ENCODE measurements around the gene RELL2. TPM values are rescaled to one million over a fixed set of nuclear protein-coding genes. Genes with fewer than 3 reads are reported as not detected.

RELL2 gene
- total RNA-seq, result 1.2 TPM

GRCh38 chr5:141636413-141637122 is at the start of gene RELL2, which contains the start of gene HDAC3:
Gene RELL2, plus strand, starts transcription at chr5:141636997. Its CDS starts 1,229 bp downstream, at chr5:141638226.
Gene HDAC3, minus strand, starts transcription at chr5:141636849. Its CDS starts 59 bp downstream, at chr5:141636790.

GRCh38 chr5:141618804-141619554 is 17.8 kb upstream of the RELL2 start, which contains the start of gene DIAPH1:
Gene DIAPH1, minus strand, starts transcription at chr5:141619000. Its CDS starts 86 bp downstream, at chr5:141618914.

GRCh38 chr5:141650851-141651727 is 14.3 kb downstream of the RELL2 start, which contains the start of gene FCHSD1:
Gene FCHSD1, minus strand, starts transcription at chr5:141651418. Its CDS starts 50 bp downstream, at chr5:141651368.

GRCh38 chr5:141681695-141682641 is 45.2 kb downstream of the RELL2 start, which contains the start of gene ARAP3:
Gene ARAP3, minus strand, starts transcription at chr5:141682230. Its CDS starts 1,744 bp downstream, at chr5:141680486.

Small RNAs within 50 kb of the gene (small RNA-seq; reads per million reads assigned to genes)
- gene RPS27AP10 (ENCODE audit: low replicate concordance), result not detected

Other genes with a start within 250 kb of the RELL2 start
- 14.1 TPM for gene PCDHGB4, start 249.3 kb upstream of the RELL2 start, total RNA-seq
- gene PCDHGA8, start 244.4 kb upstream of the RELL2 start, total RNA-seq, result 6.2 TPM
- gene PCDHGB5, start 239.1 kb upstream of the RELL2 start, total RNA-seq, result 14.1 TPM
- 9.8 TPM for gene PCDHGA9, start 234.2 kb upstream of the RELL2 start, total RNA-seq
- gene PCDHGB6, start 229.0 kb upstream of the RELL2 start, total RNA-seq, result 12.3 TPM
- 9.1 TPM for gene PCDHGA10, start 224.0 kb upstream of the RELL2 start, total RNA-seq
- 15.8 TPM for gene PCDHGB7, start 219.3 kb upstream of the RELL2 start, total RNA-seq
- gene PCDHGA11, start 215.9 kb upstream of the RELL2 start, total RNA-seq, result 10.0 TPM
- gene PCDHGA12, start 206.5 kb upstream of the RELL2 start, total RNA-seq, result 10.0 TPM
- gene PCDHGC3, start 161.0 kb upstream of the RELL2 start, total RNA-seq, result 71.1 TPM
- 9.6 TPM for gene PCDHGC4, start 152.0 kb upstream of the RELL2 start, total RNA-seq
- gene PCDHGC5, start 147.9 kb upstream of the RELL2 start, total RNA-seq, result 4.8 TPM
- gene DIAPH1, start 18.0 kb upstream of the RELL2 start, total RNA-seq, result 37.0 TPM
- gene HDAC3, start 148 bp upstream of the RELL2 start, total RNA-seq, result 57.7 TPM
- 12.4 TPM for gene FCHSD1, start 14.4 kb downstream of the RELL2 start, total RNA-seq
- gene ARAP3, start 45.2 kb downstream of the RELL2 start, total RNA-seq, result 17.6 TPM
- 44.8 TPM for gene PCDH1, start 241.4 kb downstream of the RELL2 start, total RNA-seq

All from metanephros (tissue), 2 donors.